Coronary artery (tissue), 2 donors: Measurements from ENCODE around the gene ANKRD13A.
A peak's percentile ranks its signal among the peaks of the same experiment; 100 is the strongest.
"Not testable (repeated sequence)": the region's sequence is repeated elsewhere in the genome, so short reads cannot be mapped to it uniquely, and the experiment has no call there.

Experiments used
- DNase-seq: peaks from one replicate; pipeline ENCODE4 v3.0.0-alpha.2; 2017; ENCODE audit warnings: low spot score
- H3K27ac ChIP-seq, 2 donors: fragments of 200-600 bp; sonication (generic); one replicate each; pipeline ENCODE4 v1.5.1; 2016 to 2019
- H3K4me3 ChIP-seq: fragments of 200-600 bp; sonication (generic); 2 replicates; pipeline ENCODE4 v1.5.1; 2016; ENCODE audit warnings: mild to moderate bottlenecking, moderate library complexity
- CTCF ChIP-seq: fragments of 200-600 bp; sonication (generic); IDR thresholded peaks from one replicate; pipeline ENCODE4 v1.5.1; 2019; ENCODE audit warnings: antibody characterized with exemption

ANKRD13A gene

GRCh38 chr12:110047297-110047940 lies 48.2 kb downstream of the ANKRD13A start:
- no peak for DNase-seq
- peak overlapping the region; percentile 92 for H3K4me3 ChIP-seq
- TF ChIP-seq CTCF = no peak
- H3K27ac ChIP-seq = no peak overlapping the region

- peak; percentile 95 for DNase-seq
- Histone ChIP-seq H3K4me3 (peak within 1 kb of the TSS; percentile 92), H3K27ac (peak within 1 kb of the TSS; percentile 63 to 85)
- TF ChIP-seq CTCF = no peak
These were observed 49.2 kb downstream of the ANKRD13A start, which contains the start of gene C12orf76 for GRCh38 chr12:110048242-110049027. C12orf76 (minus strand) TSS chr12:110048522; CDS start chr12:110048495, 27 bp downstream.

GRCh38 chr12:110049034-110049433 lies 49.8 kb downstream of the ANKRD13A start:
- DNase-seq = not testable (repeated sequence)
- H3K27ac ChIP-seq = peak overlapping the region; percentile 63 to 85
- peak overlapping the region; percentile 92 for H3K4me3 ChIP-seq

GRCh38 chr12:110049666-110050065 lies 50.4 kb downstream of the ANKRD13A start:
- H3K4me3 ChIP-seq, H3K27ac ChIP-seq, DNase-seq: not testable (repeated sequence)

GRCh38 chr12:110050927-110051326 lies 51.7 kb downstream of the ANKRD13A start:
- no peak for TF ChIP-seq CTCF
- Histone ChIP-seq H3K27ac (no peak overlapping the region), H3K4me3 (no peak overlapping the region)
- no peak for DNase-seq

GRCh38 chr12:110055375-110056352 lies 56.4 kb downstream of the ANKRD13A start:
- H3K27ac ChIP-seq, DNase-seq, H3K4me3 ChIP-seq: not testable (repeated sequence)

- not testable (repeated sequence) for H3K27ac ChIP-seq, H3K4me3 ChIP-seq, DNase-seq
These were observed 57.4 kb downstream of the ANKRD13A start for GRCh38 chr12:110056643-110057042.

- DNase-seq = no peak
- TF ChIP-seq CTCF = no peak
- no peak overlapping the region for H3K4me3 ChIP-seq
- H3K27ac ChIP-seq = no peak overlapping the region
These were observed 59.8 kb downstream of the ANKRD13A start for GRCh38 chr12:110058875-110059615.
